UCSD-AML1 (cell line): ENCODE measurements around the gene ZNF185.

Experiments used
- DNase-seq: peaks from one replicate; lab custom pipeline; 2025; ENCODE audit not compliant: unreplicated experiment; lab: John Stamatoyannopoulos, UW

ZNF185 gene

GRCh38 chrX:152897222-152898131, at the start of gene ZNF185:
Gene ZNF185, plus strand, starts transcription at chrX:152898067. Its CDS starts 16,423 bp downstream, at chrX:152914490.
- DNase-seq, result no peak

- DNase-seq, result no peak
Observed at GRCh38 chrX:152850465-152850864, 47.4 kb upstream of the ZNF185 start.

- no peak for DNase-seq
Observed at GRCh38 chrX:152853986-152854385, 43.9 kb upstream of the ZNF185 start.

- no peak for DNase-seq
Observed at GRCh38 chrX:152861116-152861515, 36.8 kb upstream of the ZNF185 start.

GRCh38 chrX:152861826-152862225, 36.0 kb upstream of the ZNF185 start:
- no peak for DNase-seq

- DNase-seq, result no peak
Observed at GRCh38 chrX:152865232-152865920, 32.5 kb upstream of the ZNF185 start.

- no peak for DNase-seq
Observed at GRCh38 chrX:152866386-152866785, 31.5 kb upstream of the ZNF185 start.

- DNase-seq, result no peak
Observed at GRCh38 chrX:152869972-152870371, 27.9 kb upstream of the ZNF185 start.

GRCh38 chrX:152871260-152871659, 26.6 kb upstream of the ZNF185 start:
- no peak for DNase-seq

GRCh38 chrX:152872522-152872921, 25.3 kb upstream of the ZNF185 start:
- no peak for DNase-seq

GRCh38 chrX:152873361-152873760, 24.5 kb upstream of the ZNF185 start:
- no peak for DNase-seq

- no peak for DNase-seq
Observed at GRCh38 chrX:152876931-152877840, 20.7 kb upstream of the ZNF185 start.

GRCh38 chrX:152878976-152879755, 18.7 kb upstream of the ZNF185 start:
- no peak for DNase-seq

- no peak for DNase-seq
Observed at GRCh38 chrX:152881289-152881688, 16.6 kb upstream of the ZNF185 start.

GRCh38 chrX:152884171-152884570, 13.7 kb upstream of the ZNF185 start:
- no peak for DNase-seq

GRCh38 chrX:152886716-152887115, 11.2 kb upstream of the ZNF185 start:
- DNase-seq, result no peak

- no peak for DNase-seq
Observed at GRCh38 chrX:152892499-152892898, 5.4 kb upstream of the ZNF185 start.

GRCh38 chrX:152892999-152893891, 4.6 kb upstream of the ZNF185 start:
- DNase-seq, result no peak

GRCh38 chrX:152893980-152894610, 3.8 kb upstream of the ZNF185 start:
- DNase-seq, result no peak
